Ammon's horn (tissue), 1 donor: Measurements from ENCODE around the gene ZNF836.

Experiments used
- DNase-seq: peaks from one replicate; pipeline ENCODE4 v3.0.0-alpha.2; 2016; ENCODE audit warnings: low spot score

The ZNF836 gene

DNA sequence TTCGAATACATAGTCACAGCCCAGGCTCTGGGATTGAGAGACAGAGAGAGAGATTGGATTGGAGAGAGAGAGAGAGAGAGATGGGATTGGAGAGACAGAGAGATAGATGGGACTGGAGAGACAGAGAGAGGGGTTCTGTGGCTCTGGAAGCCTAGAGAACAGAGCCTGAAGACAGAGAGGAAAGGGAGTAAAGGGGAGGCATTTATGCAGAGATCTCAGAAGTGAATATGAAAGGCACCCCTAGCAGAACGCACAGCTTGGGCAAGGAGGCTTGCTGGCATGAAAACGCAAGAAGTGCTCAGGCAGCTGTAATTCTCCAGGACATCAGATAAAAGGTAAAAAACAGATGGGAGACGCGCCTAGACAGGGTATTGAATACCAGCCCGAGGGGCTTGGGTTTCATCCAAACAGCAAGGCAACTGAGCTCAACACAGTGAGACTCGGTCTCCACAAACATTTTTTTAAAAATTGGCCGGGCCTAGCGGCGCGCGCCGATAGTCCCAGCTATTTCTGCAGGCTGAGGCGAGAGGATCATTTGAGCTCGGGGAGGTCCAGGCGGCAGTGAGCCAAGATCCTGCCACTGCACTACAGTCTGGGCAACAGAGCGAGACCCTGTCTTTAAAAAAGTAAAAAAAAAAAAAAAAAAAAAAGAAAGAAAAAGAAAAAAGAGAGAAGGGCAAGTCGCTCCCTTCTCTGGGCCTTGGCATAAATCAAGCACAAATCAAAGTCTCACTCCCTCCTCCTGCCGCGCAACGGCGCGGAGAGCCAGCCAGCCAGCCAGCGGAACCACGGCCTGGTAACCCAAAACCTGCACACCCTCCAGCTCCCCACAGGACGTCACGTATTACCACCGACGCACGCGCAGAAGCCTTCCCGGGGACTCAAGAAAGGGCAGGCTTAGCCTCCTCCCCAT, 17.7 kb upstream of the ZNF836 start:
- DNase-seq, result peak; percentile 100

DNA sequence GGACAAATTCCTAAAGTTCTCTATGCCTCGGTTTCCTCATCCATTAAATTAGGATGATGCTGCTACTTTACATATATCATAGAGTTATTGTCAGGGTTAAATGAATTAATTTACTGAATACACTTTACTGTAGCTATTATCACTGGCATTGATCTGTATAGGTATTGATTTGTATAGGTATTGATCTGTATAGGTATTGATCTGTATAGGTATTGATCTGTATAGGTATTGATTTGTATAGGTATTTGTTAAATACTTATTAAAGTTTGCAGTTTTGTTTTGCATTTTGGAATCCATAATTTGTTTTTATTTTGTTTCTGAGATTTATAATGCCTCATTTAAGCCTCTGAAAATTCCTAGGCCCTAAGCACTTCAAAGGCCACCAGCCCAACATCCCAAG, 16.0 kb upstream of the ZNF836 start:
- DNase-seq, result no peak

DNA sequence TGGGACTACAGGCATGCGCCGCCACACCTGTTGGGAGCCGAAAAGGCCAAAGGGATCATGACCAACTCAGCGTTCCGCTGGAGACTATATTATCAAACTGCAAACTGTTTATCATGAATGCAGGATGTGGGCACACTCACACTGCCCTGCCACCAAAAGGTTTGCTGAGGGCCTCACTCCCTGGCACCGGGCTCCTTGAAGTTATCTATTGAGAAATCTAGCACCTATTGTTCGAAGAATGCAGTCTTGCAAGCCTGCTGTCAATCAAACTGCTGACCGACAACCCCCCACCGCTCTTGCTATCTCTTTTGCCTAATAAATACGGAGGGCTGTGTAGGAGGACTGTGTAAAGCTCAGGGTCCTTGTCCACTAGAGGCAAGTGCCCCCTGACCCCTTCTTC, 5.2 kb upstream of the ZNF836 start:
- DNase-seq, result no peak

DNA sequence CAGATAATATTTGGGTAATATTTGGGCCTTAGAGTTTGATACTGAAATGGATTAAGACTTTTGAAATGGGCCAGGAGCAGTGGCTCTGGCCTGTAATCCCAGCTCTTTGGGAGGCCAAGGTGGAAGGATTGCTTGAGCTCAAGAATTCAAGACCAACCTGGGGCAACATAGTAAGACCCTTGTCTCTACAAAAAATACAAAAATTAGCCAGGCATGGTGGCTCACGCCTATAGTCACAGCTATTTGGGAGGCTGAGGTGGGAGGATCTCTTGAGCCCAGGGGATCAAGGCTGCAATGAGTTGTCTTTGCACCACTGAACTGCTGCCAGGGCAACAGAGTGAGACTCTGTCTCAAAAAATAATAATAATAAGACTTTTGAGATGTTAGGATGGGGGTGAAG, 926 bp upstream of the ZNF836 start:
- no peak for DNase-seq

DNA sequence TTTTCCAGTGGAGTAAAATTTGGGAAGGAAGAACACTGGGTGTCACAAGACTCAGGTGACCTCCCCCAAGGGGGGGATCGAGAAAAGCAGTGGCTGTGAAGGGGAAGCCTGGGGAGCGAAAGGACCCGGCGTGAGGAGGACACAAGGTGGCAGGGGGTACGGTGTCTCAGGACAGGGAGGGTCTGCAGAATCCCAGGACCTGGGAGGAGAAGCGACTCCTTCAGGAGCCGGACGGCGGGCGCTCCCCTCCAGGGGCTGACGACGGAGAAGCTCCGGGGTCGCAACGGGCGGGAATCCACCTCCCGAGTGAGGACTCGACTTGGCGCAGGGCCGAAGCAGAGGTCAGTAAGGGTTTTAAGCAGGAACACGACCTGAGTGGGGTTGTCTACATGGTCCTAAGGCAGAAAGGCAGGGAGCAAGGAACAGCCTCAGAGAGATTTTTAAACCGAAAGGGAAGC, 529 bp downstream of the ZNF836 start:
- no peak for DNase-seq

DNA sequence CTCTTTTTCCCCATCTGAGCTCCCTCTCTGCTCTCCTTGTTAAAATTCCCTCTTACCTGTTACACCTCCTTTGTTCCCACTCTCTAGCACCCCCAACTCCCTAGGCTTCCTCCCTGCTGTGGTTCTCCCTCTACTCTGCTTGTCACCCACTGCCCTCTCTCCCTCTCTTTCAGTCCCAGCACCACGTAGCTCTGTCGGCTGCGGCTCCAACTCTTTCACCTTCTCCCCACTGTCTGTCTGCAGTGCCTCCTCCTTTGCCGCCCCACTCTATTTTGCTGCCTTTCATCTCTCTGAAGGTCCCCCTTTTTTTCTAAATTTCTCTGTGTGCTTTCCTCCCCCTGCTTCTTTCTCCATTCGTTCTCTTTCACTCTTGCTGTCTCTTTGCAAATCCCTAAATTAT, 1.1 kb downstream of the ZNF836 start:
- DNase-seq, result peak; percentile 8

DNA sequence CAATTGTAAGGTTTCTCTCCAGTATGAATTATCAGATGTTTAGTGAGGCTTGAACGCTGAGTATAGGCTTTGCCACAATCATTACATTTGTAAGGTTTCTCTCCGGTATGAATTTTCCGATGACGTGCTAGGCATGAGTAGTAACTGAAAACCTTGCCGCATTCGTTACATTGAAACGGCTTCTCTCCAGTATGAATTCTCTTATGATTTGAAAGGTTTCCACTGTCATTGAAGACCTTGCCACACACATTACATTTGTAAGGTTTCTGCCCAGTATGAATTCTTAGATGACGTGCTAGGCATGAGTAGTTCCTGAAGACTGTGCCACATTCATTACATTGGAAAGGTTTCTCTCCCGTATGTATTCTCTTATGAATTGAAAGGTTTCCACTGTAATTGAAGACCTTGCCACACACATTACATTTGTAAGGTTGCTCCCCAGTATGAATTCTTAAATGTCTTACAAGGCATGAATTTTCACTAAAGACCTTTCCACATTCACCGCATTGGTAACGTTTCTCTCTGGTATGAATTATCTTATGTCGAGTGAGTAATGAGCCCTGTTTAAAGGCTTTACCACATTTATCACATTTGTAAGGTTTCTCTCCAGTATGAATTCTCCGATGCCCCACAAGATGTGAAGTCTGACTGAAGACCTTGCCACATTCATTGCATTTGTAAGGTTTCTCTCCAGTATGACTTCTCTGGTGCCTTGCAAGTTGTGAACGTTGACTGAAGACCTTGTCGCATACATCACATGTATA, 15.6 kb downstream of the ZNF836 start:
- no peak for DNase-seq

DNA sequence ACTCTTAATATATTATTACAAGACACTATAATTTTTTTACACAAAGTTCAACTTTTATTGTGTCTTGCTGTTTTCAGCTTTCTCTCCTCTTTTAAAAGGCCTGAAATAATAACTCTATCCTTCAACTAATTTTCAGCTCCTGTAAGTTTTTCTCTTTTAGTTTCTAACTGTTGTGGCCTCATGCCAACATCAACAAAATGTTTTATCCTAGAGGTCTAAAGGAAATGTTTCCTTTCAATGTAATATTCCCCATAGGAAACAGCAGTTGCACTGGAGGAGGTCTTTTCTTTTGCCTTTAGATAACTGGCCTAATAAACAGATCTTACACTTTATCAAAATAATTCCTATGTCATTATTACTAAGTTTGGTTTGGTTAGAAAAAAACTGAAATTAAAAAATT, 23.2 kb downstream of the ZNF836 start:
- no peak for DNase-seq

DNA sequence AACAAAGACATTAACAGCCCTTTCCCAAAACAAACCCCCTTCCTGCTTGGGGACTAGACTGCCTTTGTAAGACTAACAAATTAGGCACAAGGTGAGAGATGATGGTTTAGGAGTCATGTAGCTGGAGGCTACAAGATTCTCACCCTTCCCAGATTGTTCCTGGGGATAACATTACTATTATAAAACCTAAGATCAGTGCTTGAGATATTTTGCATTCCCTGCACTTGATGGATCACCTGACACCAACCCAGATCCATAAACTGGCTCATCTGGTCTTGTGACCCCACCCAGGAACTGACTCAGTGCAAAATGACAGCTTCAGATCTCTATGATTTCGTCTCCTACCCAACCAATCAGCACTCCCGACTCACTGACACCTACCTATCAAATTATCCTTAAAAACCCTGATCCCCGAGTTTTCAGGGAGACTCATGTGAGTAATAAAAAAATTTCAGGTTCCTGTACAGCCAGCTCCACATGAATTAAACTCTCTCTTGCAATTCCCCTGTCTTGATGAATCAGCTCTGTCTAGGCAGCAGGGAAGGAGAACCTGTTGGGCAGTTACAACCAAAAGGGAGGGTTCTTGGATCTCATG, 29.3 kb downstream of the ZNF836 start:
- no peak for DNase-seq

DNA sequence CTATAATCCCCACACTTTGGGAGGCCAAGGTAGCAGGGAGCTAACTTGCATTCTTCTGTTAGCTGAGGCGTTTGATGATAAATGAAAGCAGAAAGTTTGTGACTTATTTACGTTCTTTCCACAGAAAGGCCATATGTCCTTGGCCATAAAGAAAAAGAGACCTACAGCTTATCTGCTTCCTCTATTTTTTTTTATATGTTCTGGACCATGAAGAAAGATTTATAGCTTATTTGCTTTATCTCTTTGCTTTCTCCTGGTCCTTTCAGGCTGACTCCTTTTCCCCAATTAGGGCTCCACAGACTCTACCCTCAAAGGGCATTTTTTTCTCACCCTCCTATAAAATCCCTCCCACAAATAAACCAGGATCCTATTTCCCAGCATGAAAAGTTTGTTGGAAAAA, 30.2 kb downstream of the ZNF836 start:
- DNase-seq, result no peak

DNA sequence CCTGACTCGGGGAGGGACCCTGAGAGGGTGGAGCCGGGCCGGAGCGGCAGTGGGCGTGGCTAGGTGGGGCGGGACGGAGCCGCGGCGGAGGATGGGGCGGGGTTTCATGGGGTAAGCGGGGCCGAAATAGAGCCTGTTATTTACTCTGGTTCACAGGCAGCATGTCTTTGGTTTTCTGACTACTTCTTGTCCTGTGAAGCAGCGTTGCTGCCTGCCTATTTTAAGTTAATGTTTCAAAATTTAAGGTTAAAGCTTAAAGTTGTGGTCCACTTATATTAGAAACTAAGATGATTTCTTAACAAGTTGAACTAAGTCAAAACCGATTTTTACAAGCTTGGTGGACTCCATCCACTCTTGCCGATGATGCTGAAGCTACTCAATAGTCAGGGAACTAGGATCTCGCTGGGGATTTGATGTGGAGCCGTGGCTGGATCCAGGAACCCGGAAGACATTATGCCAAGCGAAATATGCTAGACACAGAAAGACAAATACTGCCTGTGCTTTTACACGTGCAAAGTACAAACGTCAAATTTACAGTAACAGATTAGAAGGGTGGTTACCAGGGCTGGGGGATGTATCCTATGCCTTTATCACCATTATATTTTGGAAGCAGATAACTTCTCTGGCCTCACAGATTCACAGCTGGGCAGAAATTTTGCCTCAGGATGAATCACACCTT, 31.2 kb downstream of the ZNF836 start:
- peak; percentile 98 for DNase-seq

DNA sequence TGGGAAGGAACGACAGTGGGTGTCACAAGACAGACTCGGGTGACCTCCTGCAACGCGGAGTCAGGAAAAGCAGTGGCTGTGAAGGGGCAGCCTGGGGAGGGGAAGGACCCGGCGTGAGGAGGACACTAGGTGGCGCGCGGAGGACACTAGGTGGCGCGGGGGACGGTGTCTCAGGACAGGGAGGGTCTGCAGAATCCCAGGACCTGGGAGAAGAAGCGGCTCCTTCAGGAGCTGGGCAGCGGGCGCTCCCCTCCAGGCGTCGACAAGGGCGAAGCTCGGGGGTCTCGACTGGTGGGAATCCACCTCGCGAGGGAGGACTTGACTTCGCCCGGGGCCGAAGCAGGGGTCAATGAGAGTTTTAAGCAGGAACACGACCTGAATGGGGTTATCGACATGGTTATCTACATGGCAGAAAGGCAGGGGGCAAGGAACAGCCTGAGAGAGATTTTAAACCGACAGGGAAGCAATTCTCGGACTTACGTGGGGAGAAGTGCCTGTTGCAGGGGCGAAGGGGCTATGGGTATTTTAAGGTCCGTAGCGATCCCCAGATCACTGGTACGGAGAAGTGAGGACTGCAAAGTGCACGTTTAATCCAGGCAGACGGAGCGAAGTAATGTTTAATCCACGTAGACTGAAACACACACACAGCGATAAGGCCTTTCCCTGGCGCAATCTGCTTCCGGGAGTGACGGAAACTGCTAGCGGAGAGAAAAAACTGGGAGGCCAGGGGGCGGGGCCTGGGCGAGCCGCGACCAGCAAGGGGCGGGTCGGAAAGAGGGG, 32.0 kb downstream of the ZNF836 start, which contains the start of gene ZNF616:
TSS of gene ZNF616 (minus strand) at position 687 of the 780 bp plus-strand sequence. CDS start 9,426 bp downstream, outside the sequence.
- peak; percentile 92 for DNase-seq

DNA sequence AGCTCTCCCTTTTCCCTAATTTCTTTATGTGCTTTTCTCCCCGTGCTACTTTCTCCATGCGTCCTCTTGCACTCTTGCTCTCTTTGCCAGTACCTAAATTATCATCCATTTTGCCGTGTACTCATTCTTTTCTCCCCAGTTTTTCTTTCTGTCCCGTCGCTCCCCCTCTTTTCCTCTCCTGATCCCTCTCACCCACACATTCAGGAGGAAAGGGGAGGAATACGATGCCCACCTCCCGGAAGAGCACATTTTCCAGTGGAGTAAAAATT, 32.5 kb downstream of the ZNF836 start:
- DNase-seq, result no peak

DNA sequence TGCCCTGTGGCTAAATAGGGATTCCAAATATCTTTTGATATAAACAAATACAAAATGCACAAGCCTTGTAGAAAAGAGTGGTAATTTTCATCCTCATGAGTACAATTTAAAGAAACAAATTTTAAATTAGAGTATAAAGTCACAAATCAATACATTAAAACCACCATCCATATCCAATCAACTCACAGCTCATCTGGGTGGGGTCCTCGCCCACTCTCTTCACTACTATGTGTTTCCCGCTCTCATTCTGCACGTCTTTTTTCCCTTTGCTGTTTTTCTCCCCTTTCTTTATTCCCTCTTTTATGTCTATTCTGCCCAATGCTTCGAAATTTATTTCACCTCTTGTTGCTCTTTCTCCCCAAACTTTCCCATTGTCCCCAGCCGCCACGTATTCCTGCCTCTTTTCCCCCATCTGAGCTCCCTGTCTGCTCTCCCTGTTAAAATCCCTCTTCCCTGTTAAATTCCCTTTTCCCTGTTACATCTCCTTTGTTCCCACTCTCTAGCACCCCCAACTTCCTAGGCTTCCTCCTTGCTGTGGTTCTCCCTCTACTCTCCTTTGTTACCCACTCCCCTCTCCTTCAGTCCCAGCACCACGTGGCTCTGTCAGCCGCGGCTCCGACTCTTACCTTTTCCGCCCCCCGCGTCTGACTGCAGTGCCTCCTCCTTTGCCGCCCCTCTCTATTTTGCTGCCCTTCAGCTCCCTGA, 33.0 kb downstream of the ZNF836 start:
- peak; percentile 21 for DNase-seq

DNA sequence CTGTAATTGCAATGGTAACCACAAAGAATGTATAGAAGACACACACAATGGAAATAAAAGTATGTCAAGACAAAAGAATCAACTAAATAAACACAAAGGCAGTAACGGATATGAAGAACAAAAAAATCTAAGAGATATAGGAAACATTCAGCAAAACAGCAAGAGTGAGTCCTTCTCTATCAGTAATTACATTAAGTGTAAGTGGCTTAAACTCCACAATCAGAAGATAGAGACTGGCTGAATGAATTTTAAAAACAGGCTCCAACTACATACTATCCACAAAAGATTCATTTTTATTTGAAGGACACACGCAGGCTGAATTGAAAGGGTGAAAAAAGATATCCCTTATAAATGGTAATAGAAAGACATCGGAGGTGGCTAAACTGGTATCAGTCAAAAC, 51.1 kb downstream of the ZNF836 start:
- no peak for DNase-seq

DNA sequence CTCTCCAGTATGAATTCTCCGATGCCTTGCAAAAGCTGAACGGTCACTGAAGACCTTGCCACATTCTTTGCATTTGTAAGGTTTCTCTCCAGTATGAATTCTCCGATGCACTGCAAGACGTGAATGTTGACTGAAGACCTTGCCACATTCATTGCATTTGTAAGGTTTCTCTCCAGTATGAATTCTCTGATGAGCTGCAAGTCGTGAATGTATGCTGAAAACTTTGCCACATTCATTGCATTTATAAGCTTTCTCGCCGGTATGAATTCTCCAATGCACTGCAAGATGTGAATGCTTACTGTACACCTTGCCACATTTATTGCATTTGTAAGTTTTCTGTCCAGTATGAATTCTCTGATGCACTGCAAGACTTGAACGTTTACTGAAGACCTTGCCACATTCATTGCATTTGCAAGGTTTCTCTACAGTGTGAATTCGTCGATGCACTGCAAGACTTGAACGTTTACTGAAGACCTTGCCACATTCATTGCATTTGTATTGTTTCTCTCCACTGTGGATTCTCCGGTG, 55.8 kb downstream of the ZNF836 start:
- no peak for DNase-seq

DNA sequence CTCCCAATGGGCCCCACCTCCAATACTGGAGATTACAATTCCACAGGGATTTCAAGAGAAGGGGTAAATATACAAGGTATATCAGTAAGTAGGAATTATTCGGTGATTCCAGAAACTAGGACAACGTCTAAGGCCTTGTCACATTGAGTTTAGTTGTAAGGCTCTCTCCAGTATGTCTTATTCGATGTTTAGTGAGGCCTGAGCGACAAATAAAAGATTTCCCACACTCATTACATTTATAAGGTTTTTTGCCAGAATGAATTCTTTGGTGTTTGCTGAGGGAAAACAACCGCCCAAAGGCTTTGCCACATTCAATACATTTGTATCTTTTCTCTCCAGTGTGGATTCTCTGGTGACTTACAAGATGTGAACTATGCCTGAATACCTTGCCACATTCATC, 56.7 kb downstream of the ZNF836 start:
- DNase-seq, result no peak

DNA sequence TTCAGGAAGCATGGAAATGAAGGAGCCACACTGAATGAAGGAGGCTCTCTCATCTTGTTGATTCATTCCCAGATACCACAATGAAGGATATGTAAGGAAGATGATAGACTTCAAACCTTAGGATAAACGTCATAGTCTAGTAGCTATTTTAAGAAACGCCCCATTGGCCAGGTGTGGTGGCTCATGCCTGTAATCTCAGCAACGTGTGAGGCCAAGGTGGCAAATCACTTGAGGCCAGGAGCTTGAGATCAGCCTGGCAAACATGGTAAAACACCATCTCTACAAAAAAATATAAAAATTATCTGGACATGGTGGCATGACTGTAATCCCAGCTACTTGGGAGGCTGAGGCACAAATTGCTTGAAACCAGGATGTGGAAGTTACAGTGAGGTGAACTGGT, 58.8 kb downstream of the ZNF836 start:
- no peak for DNase-seq

DNA sequence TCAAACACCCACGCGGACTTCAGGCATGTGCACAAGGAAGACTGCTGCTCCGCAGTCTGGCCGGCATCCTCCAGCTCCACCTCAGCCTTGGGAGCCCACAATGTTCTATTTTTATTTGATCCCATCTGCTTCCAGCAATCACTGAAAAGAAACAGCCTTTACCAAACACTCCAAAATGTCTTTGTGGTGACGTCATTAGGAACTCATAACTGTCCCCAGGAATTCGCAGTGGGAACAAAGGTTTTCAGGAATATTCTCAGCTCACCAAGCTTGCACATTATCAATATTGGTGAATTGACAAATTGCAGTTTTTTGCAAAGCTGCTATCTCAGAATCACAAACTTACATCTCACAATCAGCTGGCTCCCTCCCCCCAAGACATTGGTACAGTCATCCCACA, 60.6 kb downstream of the ZNF836 start:
- DNase-seq, result no peak
